Measurements from ENCODE around the gene ARSG. TPM values are rescaled to one million over a fixed set of nuclear protein-coding genes. Genes with fewer than 3 reads are reported as not detected.
A peak's percentile ranks its signal among the peaks of the same experiment; 100 is the strongest.

ARSG gene
- total and polyA plus RNA-seq, 5 experiments from 2014 or later, result 10.4 to 15.1 (median 12.9) TPM

GRCh38 chr17:68379692-68380677 lies 88.7 kb downstream of the ARSG start:
- Mint-ChIP-seq H3K4me3 (no peak overlapping the region), H3K36me3 (peaks cover 0 to 2% (median 2%) of the 10 kb centered on the region in 3 donors), H3K27me3 (no peaks in the 10 kb centered on the region), H3K27ac (peak overlapping the region in 1 of 10 donors; percentile 21), H3K9me3 (no peaks in the 10 kb centered on the region), H3K4me1 (peaks cover 16 to 27% (median 22%) of the 10 kb centered on the region in 4 donors)
- no peak for ATAC-seq
- DNase-seq, result no peak
- POLR2A ChIA-PET, result interaction anchor here (0.7 kb wide), 1 partner anchor 30 kb away, joined by 3 read pairs; no protein-coding TSS in a partner anchor

GRCh38 chr17:68381076-68381900 lies 90.0 kb downstream of the ARSG start:
- no peak for DNase-seq
- H3K36me3 Mint-ChIP-seq, result peaks cover 0 to 2% (median 2%) of the 10 kb centered on the region in 3 donors
- peaks cover 16 to 31% (median 24%) of the 10 kb centered on the region in 4 donors for H3K4me1 Mint-ChIP-seq
- H3K4me3 Mint-ChIP-seq, result no peak overlapping the region
- no peak overlapping the region for H3K27ac Mint-ChIP-seq
- no peaks in the 10 kb centered on the region for H3K27me3 Mint-ChIP-seq
- POLR2A ChIA-PET, result no interaction called here
- no peak for ATAC-seq
- H3K9me3 Mint-ChIP-seq, result no peaks in the 10 kb centered on the region

- POLR2A ChIA-PET, result interaction anchor here (0.8 to 2.7 kb wide), 2 partner anchors 91 to 130 kb away, joined by 3 to 16 read pairs; partner anchors contain the start of genes ARSG, PRKAR1A and SLC16A6
- H3K4me1 Mint-ChIP-seq, result peaks cover 16 to 31% (median 24%) of the 10 kb centered on the region in 4 donors
- no peak overlapping the region for H3K27ac Mint-ChIP-seq
Measured at GRCh38 chr17:68382582-68383085, 91.3 kb downstream of the ARSG start.

DNA sequence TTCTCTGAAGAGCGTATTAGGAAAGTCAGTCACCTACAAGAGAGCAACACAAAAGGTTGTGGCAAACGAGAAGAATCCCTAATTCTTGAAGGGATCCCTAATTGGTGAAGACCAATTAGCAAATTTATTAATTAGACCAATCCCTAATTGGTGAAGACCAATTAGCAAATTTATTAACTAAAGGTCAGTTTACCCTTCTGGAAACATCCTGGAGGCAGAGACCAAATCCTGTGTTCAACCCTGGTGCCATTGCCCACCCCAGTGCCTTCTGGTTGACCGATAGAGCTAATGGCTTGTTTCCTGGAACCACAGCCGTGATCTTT lies 91.8 kb downstream of the ARSG start:
- DNase-seq, result no peak
- no peak for ATAC-seq
- Mint-ChIP-seq H3K36me3 (peaks cover 0 to 2% (median 0%) of the 10 kb centered on the region in 3 donors), H3K27me3 (no peaks in the 10 kb centered on the region), H3K27ac (peak overlapping the region in 3 of 10 donors; percentile 11 to 73 (median 20)), H3K4me1 (peaks cover 15 to 31% (median 24%) of the 10 kb centered on the region in 4 donors), H3K9me3 (no peaks in the 10 kb centered on the region), H3K4me3 (peak overlapping the region in 2 of 10 donors; percentile 67 to 69)
- POLR2A ChIA-PET, result interaction anchor here (0.8 to 2.7 kb wide), 2 partner anchors 91 to 129 kb away, joined by 3 to 16 read pairs; partner anchors contain the start of genes ARSG, PRKAR1A and SLC16A6

More at GRCh38 chr17:68382582-68383085, 91.3 kb downstream of the ARSG start:
- peaks cover 0 to 2% (median 0%) of the 10 kb centered on the region in 3 donors for H3K36me3 Mint-ChIP-seq
- H3K4me3 Mint-ChIP-seq, result peak overlapping the region in 1 of 10 donors; percentile 29
- DNase-seq (no peak), ATAC-seq (no peak)
- no peaks in the 10 kb centered on the region for H3K27me3 Mint-ChIP-seq
- H3K9me3 Mint-ChIP-seq, result no peaks in the 10 kb centered on the region

DNA sequence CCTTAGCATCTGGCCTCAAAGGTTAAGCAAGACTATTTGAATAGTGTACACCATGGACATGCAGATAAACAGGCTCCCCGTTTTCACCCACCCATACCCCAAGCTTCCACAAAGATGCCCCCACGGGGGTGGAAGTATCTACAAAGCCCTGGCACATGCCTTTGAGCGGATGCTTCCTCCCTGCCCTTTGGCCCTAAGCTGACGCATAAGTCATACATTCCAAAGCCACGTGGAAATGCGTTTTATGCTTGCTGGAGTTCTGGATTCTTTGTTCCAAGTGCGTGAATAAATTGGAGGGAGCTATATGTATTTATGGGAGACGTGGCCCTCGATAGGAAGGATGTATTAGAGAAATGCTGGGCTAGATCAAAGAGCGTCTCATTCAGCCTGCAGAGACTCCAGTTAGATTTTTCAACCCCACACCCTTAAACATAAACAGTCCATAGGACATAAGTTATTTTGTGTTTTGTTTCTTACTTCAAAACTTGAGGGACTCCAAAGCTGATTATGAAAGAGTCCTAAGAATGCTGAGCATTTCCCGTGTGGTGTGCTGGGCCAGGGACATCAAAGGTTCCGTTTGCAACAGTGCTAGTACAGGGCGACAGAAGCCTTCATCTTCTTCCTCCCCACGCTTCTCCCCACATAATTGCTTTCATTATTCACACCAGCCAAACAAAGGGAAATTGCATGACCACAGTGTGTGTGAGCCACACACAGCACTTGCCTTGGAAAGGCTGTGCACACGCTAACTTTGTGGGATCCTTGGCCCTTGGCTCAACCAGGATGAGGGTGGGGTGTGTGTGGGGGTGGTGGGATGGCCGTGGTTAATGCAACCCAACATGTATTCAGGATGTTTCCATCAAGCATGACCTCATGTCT lies 92.4 kb downstream of the ARSG start:
- Mint-ChIP-seq H3K27me3 (no peaks in the 10 kb centered on the region), H3K4me1 (peaks cover 15 to 31% (median 24%) of the 10 kb centered on the region in 4 donors), H3K36me3 (peaks cover 0 to 2% (median 0%) of the 10 kb centered on the region in 3 donors), H3K27ac (peak overlapping the region in 7 of 10 donors; percentile 1 to 73 (median 49)), H3K9me3 (no peaks in the 10 kb centered on the region), H3K4me3 (peak overlapping the region; percentile 7 to 69 (median 58))
- POLR2A ChIA-PET, result interaction anchor here (0.7 to 2.7 kb wide), 4 partner anchors 38 to 129 kb away, joined by 3 to 16 read pairs (median 3); partner anchors contain the start of genes ARSG, PRKAR1A and SLC16A6
- DNase-seq (peak in 5 of 10 donors; percentile 3 to 34 (median 17)), ATAC-seq (peak; percentile 82 to 92)

GRCh38 chr17:68384471-68384870 lies 93.2 kb downstream of the ARSG start:
- no peak for DNase-seq
- POLR2A ChIA-PET, result interaction anchor here (0.9 to 2.7 kb wide), 3 partner anchors 23 to 95 kb away, joined by 3 to 16 read pairs (median 3); partner anchors contain the start of genes ARSG and SLC16A6
- Mint-ChIP-seq H3K9me3 (no peaks in the 10 kb centered on the region), H3K4me1 (peaks cover 15 to 31% (median 24%) of the 10 kb centered on the region in 4 donors), H3K27ac (peak overlapping the region in 5 of 10 donors; percentile 1 to 57 (median 23)), H3K36me3 (peaks cover 0 to 2% (median 0%) of the 10 kb centered on the region in 3 donors), H3K27me3 (no peaks in the 10 kb centered on the region), H3K4me3 (peak overlapping the region in 8 of 10 donors; percentile 7 to 69 (median 56))
- ATAC-seq, result no peak

DNA sequence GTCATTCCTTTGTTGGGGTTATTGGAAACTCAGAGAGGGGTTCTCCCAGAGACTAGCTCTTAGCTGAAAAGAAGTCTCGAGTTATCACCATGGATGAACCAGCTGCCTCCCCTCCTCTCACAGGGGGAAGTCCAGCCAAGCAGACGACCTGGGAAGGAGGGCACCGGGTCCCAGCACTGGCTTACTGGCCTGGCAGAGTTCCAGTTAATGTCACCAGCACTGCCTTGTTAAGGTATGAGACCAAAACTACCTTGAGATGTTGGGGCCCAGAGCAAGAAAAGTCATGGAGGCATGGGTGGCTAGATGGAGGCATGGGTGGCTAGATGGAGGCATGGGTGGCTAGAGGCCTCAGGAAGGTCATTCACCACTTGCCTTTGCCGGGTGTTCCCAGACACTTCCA lies 93.6 kb downstream of the ARSG start:
- no peaks in the 10 kb centered on the region for H3K9me3 Mint-ChIP-seq
- POLR2A ChIA-PET, result interaction anchor here (0.9 kb wide), 1 partner anchor 22 kb away, joined by 3 read pairs; no protein-coding TSS in a partner anchor
- DNase-seq, result no peak
- no peak for ATAC-seq
- H3K36me3 Mint-ChIP-seq, result peaks cover 0 to 2% (median 0%) of the 10 kb centered on the region in 3 donors
- no peak overlapping the region for H3K4me3 Mint-ChIP-seq
- H3K4me1 Mint-ChIP-seq, result peaks cover 15 to 31% (median 24%) of the 10 kb centered on the region in 4 donors
- peak overlapping the region in 1 of 10 donors; percentile 17 for H3K27ac Mint-ChIP-seq
- no peaks in the 10 kb centered on the region for H3K27me3 Mint-ChIP-seq

DNA sequence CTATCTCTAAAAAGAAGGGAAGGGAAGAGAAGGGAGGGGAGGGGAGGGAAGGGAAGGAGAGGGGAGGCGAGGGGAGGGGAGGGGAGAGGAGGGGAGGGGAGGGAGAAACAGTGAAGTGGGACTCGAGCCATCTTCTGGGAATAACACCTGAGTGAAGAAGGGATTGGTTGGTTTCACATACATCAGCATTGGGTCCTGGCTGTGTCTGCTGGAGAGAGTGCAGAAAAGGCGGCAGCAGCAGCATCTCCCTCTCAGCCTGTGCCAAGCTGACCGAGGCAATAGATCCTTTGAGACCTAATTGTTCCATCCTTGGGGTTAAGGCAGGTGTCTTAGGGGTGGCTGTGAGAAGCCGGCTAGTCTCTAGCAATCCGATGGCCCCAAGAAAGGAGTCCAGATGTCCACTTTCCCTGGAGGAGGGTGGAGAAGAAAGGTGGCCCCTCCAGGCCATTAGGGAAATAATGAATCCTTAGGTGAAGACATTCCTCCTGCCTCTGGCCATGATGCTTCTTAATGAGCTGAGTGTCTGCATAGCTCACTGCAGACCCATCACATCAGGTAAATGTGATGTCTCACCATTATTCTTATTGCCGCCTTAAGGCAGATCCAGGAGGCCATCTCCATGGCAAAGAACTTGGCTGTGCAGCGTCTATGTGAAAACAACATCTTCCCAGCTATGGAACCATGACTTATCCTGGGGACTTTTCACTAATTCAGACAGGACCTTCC lies 94.4 kb downstream of the ARSG start:
- POLR2A ChIA-PET, result no interaction called here
- Mint-ChIP-seq H3K27ac (no peak overlapping the region), H3K27me3 (no peaks in the 10 kb centered on the region), H3K36me3 (no peaks in the 10 kb centered on the region), H3K4me1 (peaks cover 15 to 31% (median 24%) of the 10 kb centered on the region in 4 donors), H3K9me3 (no peaks in the 10 kb centered on the region), H3K4me3 (no peak overlapping the region)
- ATAC-seq (no peak), DNase-seq (no peak)

DNA sequence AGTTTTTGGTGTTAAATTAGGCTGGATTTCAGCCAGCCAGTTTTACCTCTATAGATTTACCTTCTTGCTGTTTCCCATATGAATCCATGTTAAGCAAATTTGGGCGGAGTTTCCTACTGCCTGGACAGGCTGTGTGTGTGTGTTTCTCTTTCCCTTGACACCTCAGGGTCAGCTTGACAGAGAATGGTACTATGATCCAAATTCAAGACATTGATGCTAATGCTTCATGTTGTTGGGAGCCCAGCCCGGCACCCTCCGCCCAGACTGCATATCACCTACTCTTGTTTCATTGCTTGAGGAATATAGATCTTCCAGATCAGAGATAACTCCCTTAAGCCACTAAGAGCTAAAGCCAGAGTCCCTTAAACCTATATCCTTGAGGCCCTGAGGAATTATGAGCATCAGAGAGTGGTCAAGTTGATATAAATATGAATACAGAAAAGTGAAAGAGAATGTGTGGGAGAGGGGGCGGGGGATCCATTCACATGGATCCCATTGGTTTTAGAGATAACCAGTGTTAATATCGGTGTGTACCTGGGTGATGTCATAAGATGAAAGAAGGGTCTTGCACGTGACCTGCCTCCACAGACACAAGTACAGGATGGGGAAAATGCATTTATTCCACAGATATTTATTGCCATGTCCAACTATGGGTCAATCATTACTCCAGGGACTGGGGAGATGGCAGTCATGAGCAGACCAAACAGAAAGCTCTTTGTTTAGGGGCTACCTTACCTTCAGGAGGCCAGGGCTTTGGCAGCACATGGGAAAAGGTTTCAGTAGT lies 96.3 kb downstream of the ARSG start:
- no peaks in the 10 kb centered on the region for H3K36me3 Mint-ChIP-seq
- ATAC-seq (no peak), DNase-seq (no peak)
- no peaks in the 10 kb centered on the region for H3K27me3 Mint-ChIP-seq
- H3K4me1 Mint-ChIP-seq, result peaks cover 12 to 27% (median 22%) of the 10 kb centered on the region in 4 donors
- POLR2A ChIA-PET, result interaction anchor here (0.6 to 0.8 kb wide), 2 partner anchors 96 to 121 kb away, joined by 3 read pairs; partner anchors contain the start of gene ARSG
- H3K9me3 Mint-ChIP-seq, result no peaks in the 10 kb centered on the region
- no peak overlapping the region for H3K4me3 Mint-ChIP-seq
- H3K27ac Mint-ChIP-seq, result peak overlapping the region in 1 of 10 donors; percentile 20

GRCh38 chr17:68389041-68389440 lies 97.7 kb downstream of the ARSG start:
- peak overlapping the region in 2 of 10 donors; percentile 67 to 79 for H3K27ac Mint-ChIP-seq
- H3K9me3 Mint-ChIP-seq, result no peaks in the 10 kb centered on the region
- POLR2A ChIA-PET, result no interaction called here

More at GRCh38 chr17:68389041-68389440, 97.7 kb downstream of the ARSG start:
- Mint-ChIP-seq H3K4me3 (no peak overlapping the region), H3K4me1 (peaks cover 4 to 13% (median 9%) of the 10 kb centered on the region in 4 donors), H3K36me3 (no peaks in the 10 kb centered on the region), H3K27me3 (no peaks in the 10 kb centered on the region)
- no peak for ATAC-seq
- DNase-seq, result no peak

Data from naive thymus-derived CD8-positive, alpha-beta T cell (primary cell).